HG03066 (cell line): ENCODE measurements around the gene TBCE.
"Not testable (repeated sequence)": the region's sequence is repeated elsewhere in the genome, so short reads cannot be mapped to it uniquely, and the experiment has no call there.

Source experiments
- ATAC-seq: cut with Tn5 transposase; IDR thresholded peaks from one replicate; pipeline ENCODE4 v1.9.1; 2021; ENCODE audit warnings: low read depth; ENCODE audit not compliant: unreplicated experiment

TBCE gene

DNA sequence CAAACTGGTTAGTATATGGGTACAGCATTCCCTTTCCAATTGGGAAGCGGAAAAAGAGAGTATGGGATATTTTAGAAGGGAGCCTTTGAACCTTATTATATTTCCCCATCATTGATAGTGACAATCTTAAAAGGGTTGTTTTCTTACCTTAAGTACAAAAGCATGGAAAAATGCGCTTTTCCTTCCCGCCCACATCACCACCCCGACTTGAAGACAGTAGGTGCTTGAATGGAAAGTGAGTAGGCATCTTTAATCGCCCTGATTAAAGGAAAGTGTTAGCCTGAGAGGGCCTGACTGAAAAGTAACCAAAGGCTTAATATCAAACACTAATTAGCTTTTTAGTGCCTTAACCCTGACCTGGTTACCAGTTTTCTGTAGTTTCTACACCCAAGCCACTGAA lies 23.5 kb upstream of the TBCE start:
- ATAC-seq: no peak

- ATAC-seq: no peak
Measured at GRCh38 chr1:235351441-235351840, 15.8 kb upstream of the TBCE start.

DNA sequence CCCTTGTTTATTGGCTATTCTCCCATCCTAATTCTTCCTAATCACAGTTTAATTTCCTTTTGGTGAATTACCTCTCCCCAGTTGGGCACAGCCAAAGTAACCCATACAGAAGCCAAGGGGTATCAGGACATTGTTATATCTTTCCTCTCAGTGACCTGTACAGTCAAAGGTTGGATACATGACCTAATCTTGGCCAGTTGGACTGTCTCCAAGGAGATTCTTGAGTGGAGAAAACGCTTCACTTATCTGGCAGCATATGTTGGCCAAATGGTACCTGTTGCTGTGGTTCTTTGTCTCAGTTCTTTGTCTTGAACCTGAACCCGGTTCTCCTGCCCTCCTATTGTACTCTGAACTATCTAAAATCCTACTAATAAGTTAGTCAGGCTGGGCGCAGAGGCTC lies 15.3 kb upstream of the TBCE start:
- ATAC-seq: no peak

DNA sequence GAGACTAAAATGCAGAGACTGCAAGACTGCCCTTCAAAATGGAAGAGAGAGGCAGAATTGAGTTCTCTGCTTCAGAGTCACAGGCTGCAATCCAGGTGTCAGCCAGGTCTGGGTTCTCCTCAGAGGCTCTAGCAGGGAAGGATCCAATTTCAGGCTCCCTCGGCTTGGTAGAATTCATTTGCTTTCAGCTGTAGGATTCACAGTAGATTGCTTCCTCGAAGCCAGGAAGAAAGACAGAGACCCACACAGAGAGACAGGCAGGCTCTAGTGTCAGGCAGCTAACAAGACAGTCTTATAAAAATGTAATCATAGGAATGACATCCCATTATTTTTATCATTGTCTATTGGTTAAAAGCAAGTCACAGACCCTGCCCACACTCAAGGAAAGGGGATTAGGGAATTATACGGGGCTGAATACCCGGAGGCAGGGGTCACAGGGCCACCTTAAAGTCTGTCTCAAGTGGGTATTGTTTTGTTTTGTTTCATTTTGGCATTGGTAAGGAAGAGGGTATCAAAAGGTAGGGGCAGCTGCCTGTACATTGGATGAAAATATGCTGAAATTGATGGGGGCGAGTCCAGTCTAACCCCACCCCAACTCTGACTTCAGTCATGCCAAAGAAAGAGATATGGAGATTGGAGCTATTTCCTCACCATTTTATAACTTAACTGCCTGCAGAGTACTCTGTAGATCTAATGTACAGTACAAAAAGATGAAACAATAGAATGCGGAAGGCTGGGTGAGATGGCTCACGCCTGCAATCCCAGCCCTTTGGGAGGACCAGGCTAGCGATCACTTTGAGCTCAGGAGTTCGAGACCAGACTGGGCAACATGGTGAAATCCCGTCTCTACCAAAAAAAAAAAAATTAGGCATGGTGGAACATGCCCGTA lies 9.5 kb upstream of the TBCE start:
- no peak for ATAC-seq

DNA sequence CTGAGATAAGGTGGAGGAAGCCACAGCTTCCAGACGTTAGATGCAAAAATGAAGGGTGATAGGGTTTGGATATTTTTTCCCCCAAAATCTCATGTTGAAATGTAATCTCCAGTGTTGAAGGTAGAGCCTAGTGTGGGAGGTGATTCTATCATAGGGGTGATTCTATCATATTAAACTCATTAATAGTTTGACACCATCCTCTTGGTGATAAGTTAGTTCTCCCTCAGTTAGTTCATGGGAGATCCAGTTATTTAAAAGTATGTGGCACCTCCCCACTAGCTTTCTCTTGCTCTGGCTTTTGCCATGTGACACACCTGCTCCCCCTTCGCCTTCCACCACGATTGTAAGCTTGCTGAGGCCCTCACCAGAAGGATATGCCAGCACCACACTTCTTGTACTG lies 8.3 kb upstream of the TBCE start:
- ATAC-seq: no peak

GRCh38 chr1:235364189-235364588 lies 3.0 kb upstream of the TBCE start:
- ATAC-seq: not testable (repeated sequence)

- ATAC-seq: no peak
Measured at GRCh38 chr1:235366286-235366685, 941 bp upstream of the TBCE start.

- ATAC-seq: no peak
Measured at GRCh38 chr1:235368428-235368827, 1.2 kb downstream of the TBCE start.

GRCh38 chr1:235369802-235370201 lies 2.6 kb downstream of the TBCE start:
- ATAC-seq: no peak

DNA sequence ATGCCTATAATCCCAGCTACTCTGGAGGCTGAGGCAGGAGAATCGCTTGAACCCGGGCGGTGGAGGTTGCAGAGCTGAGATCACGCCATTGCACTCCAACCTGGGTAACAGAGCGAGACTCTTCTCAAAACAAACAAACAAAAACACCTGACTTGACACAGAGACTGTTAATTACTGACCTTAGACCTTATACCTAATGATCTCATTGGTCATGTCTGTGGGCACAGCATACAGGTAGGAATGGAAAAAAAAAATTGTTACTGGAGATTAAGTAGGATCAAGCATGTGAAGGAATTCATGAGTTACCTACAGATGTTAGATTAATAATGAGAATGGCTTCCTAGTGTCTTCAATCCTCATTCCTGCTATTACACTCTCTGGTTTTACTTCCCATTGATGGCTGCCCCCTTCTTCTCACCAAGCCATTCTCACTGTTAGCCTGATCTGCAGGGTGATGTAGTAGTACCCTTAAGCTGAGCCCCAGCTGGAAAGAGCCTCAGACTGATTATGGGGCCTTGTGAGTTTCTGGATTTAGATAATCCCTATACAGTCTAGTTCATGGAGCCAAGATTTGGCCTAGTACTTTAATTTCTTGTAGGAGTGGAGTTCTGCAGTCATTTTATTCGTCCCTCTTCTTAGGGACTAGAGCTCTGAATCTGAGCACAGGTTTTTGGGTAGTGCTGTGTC lies 8.8 kb downstream of the TBCE start:
- no peak for ATAC-seq

GRCh38 chr1:235378134-235378735 lies 11.0 kb downstream of the TBCE start:
- ATAC-seq: not testable (repeated sequence)

GRCh38 chr1:235381955-235382739 lies 14.9 kb downstream of the TBCE start:
- not testable (repeated sequence) for ATAC-seq

DNA sequence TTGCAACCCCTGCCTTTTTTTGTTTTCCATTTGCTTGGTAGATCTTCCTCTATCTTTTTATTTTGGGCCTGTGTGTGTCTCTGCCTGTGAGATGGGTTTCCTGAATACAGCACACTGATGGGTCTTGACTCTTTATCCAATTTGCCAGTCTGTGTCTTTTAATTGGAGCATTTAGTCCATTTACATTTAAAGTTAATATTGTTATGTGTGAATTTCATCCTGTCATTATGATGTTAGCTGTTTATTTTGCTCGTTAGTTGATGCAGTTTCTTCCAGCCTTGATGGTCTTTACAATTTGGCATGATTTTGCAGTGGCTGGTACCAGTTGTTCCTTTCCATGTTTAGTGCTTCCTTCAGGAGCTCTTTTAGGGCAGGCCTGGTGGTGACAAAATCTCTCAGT lies 18.4 kb downstream of the TBCE start:
- ATAC-seq: not testable (repeated sequence)

- no peak for ATAC-seq
Measured at GRCh38 chr1:235391874-235392273, 24.6 kb downstream of the TBCE start.

DNA sequence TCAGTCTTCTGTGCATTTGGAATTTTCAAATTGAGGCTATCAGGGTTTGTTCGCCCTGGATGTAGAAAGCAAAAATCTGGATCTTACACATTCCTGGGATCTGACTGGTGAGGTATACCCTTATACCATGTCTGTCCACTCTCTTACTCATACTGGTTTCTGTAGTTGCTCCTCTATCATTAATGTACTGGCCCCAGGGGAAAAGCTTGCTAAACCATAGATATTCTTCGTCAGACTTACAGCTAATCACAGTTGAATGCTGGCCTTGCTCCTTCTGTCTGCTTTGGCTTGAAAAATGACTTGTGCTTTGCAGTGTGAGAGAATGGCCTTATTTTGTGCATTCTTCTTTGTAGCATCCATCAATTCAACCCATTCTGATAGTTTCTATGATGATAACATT lies 30.5 kb downstream of the TBCE start:
- ATAC-seq: no peak

DNA sequence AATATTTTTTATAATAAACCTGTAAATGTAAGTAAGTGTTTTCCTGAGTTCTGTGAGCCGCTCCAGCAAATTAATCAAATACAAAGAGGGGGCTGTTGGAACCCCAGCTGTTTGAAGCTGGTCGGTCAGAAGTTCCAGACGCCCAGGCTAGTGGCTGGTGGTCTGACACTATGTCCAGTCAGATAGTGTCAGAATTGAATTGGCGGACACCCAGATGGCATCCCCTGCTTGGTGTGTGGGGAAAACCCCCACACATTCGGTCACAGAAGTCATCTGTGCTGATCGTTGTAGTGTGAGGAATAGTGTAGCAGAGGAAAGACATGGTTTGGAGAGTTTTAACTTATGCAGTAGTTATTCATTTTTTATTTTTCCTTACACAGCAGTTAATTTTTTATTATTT lies 32.4 kb downstream of the TBCE start:
- ATAC-seq: no peak

DNA sequence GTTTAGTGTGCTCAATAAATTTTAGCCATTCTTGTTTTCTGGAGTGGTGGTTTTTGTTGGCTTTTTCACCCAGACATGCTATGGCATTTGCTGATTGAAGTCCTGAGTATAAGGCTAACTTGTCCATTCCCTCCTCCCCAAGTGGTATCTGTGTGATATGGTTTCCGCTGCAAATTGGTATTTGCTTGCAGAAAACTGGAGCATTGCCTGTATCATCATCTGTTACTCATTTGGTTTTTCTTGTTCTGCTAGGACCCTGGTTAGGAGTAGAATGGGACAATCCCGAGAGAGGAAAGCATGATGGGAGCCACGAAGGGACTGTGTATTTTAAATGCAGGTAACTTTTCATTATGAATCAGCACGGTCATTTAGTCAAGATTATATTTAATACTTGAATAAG lies 34.0 kb downstream of the TBCE start:
- no peak for ATAC-seq

DNA sequence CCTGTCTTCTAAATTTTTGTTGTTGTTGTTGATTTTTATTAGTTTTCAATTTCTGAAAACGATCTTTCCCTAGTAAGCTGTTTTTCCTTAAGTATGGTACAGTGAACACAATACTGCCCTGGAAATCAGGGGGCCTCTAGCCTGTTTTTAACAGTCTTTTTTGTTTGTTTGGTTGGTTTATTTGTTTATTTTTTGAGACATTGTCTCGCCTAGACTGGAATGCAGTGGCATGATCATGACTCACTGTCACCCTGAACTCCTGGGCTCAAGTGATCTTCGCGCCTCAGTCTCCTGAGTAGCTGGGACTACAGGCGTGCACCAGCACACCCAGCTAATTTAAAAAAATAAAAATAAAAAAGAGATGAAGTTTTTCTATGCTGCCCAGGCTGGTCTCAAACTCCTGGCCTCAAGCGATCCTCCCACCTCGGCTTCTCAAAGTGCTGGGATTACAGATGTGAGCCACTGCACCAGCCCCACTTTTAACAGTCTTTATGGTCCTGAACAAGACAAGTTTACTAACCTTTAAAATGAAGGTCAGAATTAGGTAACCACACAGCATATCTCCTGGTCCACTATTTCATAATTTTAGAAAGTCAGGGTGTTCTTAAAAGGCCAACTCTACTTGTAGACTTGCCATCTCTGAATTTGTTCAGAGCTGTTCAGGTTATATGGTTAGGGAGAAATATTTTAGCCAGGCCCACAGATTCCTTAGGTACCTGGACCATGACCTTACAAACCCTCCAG lies 35.4 kb downstream of the TBCE start:
- ATAC-seq: no peak

DNA sequence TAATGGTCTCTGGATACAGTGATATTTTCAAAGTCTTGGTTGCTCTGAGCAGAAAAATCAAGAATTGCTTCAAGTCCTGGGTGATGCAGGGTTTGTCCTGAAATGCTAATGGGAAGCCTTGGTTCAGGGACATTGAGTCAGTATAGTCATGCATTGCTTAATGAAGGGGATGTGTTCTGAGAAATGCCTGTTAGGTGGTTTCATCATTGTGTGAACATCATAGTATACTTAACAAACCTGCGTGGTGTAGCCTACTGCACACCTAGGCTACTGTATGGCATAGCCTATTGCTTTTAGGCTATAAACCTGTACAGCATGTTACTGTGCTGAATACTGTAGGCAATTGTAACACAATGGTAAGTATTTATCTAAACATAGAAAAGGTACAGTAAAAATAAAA lies 36.4 kb downstream of the TBCE start:
- ATAC-seq: no peak

DNA sequence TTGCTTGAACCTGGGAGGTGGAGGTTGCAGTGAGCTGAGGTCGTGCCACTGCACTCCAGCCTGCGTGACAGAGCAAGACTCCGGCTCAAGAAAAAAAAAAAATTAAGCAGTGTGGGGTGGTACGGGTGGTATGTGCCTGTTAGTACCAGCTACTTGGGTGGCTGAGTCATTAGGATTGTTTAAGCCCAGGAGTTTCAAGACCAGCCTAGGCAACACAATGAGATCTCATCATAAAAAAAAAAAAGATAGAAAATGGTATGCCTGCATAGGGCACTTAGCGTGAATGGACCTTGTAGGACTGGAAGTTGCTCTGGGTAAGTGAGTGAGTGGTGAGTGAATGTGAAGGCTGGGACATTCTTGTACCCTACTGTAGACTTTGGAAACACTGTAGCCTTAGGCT lies 37.0 kb downstream of the TBCE start:
- ATAC-seq: no peak
